HEK293T (cell line): ENCODE measurements around the gene HCN1.

Experiments
- ARNT ChIP-seq: fragments of 450-650 bp; IDR thresholded peaks from 2 replicates; pipeline ENCODE4 v1.6.1; 2017; ENCODE audit warnings: mild to moderate bottlenecking
- BHLHE40 ChIP-seq: fragments of 450-650 bp; IDR thresholded peaks from 2 replicates; pipeline ENCODE4 v1.6.1; 2016; ENCODE audit warnings: mild to moderate bottlenecking, moderate library complexity, borderline replicate concordance
- CTBP1 ChIP-seq: fragments of 450-650 bp; IDR thresholded peaks from 2 replicates; pipeline ENCODE4 v1.6.1; 2016; ENCODE audit warnings: borderline replicate concordance
- ELF4 ChIP-seq: fragments of 450-650 bp; IDR thresholded peaks from 2 replicates; pipeline ENCODE4 v1.6.1; 2017; ENCODE audit warnings: antibody characterized with exemption
- FOXA1 ChIP-seq: fragments of 450-650 bp; IDR thresholded peaks from 2 replicates; pipeline ENCODE4 v1.6.1; 2016; ENCODE audit warnings: mild to moderate bottlenecking
- FOXK2 ChIP-seq: fragments of 450-650 bp; IDR thresholded peaks from 2 replicates; pipeline ENCODE4 v1.6.1; 2016; ENCODE audit warnings: mild to moderate bottlenecking
- FOXM1 ChIP-seq: fragments of 450-650 bp; IDR thresholded peaks from 2 replicates; pipeline ENCODE4 v1.6.1; 2017; ENCODE audit warnings: mild to moderate bottlenecking, borderline replicate concordance
- HDGF ChIP-seq: fragments of 450-650 bp; IDR thresholded peaks from 2 replicates; pipeline ENCODE4 v1.6.1; 2017; ENCODE audit warnings: antibody characterized with exemption, borderline replicate concordance
- LEF1 ChIP-seq: fragments of 450-650 bp; IDR thresholded peaks from 2 replicates; pipeline ENCODE4 v1.6.1; 2017; ENCODE audit warnings: mild to moderate bottlenecking, borderline replicate concordance
- NFRKB ChIP-seq: fragments of 450-650 bp; IDR thresholded peaks from 2 replicates; pipeline ENCODE4 v1.6.1; 2016; ENCODE audit warnings: mild to moderate bottlenecking, moderate library complexity
- SP1 ChIP-seq: fragments of 450-650 bp; IDR thresholded peaks from 2 replicates; pipeline ENCODE4 v1.6.1; 2017
- SUZ12 ChIP-seq: fragments of 450-650 bp; IDR thresholded peaks from 2 replicates; pipeline ENCODE4 v1.6.1; 2016; ENCODE audit warnings: mild to moderate bottlenecking
- TARDBP ChIP-seq: fragments of 450-650 bp; IDR thresholded peaks from 2 replicates; pipeline ENCODE4 v1.6.1; 2016
- TF ChIP-seq, protein P1 (sequence below): fragments of 450-650 bp; IDR thresholded peaks from 2 replicates; pipeline ENCODE4 v1.6.1; 2016

DNA sequence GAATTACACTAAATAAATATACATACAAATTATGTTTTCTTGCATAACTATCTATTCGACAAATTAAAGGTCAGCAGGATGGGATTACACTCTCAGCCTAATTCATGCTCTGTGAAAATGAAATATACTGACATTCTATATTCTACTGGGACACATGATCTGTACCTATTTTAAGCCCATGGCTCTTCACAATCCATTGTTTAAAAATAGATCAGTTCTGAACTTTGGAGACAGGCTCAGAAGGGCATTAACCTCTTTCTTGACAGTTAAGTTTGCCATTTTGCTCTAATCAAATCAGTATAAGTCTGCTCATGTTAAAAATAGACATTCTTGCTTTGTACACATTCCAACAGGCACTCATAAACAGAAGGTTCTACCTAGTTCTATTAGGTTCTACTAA is 361.2 kb downstream of the HCN1 start:
- TF ChIP-seq, protein P1, sequence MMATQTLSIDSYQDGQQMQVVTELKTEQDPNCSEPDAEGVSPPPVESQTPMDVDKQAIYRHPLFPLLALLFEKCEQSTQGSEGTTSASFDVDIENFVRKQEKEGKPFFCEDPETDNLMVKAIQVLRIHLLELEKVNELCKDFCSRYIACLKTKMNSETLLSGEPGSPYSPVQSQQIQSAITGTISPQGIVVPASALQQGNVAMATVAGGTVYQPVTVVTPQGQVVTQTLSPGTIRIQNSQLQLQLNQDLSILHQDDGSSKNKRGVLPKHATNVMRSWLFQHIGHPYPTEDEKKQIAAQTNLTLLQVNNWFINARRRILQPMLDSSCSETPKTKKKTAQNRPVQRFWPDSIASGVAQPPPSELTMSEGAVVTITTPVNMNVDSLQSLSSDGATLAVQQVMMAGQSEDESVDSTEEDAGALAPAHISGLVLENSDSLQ, result no peak
- TF ChIP-seq NFRKB (no peak), TARDBP (no peak), FOXM1 (no peak), LEF1 (no peak), FOXA1 (no peak), SP1 (no peak), SUZ12 (no peak), HDGF (no peak), FOXK2 (no peak), BHLHE40 (no peak), ELF4 (no peak), ARNT (no peak), CTBP1 (no peak)
